GM12878 (cell line): ENCODE results near the gene PDE6B. TPM values are rescaled to one million over a fixed set of nuclear protein-coding genes. Genes with fewer than 3 reads are reported as not detected.

ENCODE experiments used
- ATAC-seq: fragments of 200-7000 bp; cut with Tn5 transposase; 3 replicates; pipeline ENCODE4 v1.9.1; 2020; ENCODE audit warnings: mild to moderate bottlenecking, moderate library complexity
- BruUV-seq: library from RNA; stranded (reverse); fragments of 400-500 nt; replicated peaks from 2 replicates; lab custom pipeline; 2021; lab: Mats Ljungman, UMichigan
- CTCF ChIA-PET: fragments of 300-600 bp; sonication (Branson Sonifier 250); formaldehyde crosslinking; extraction: SDS; loops from one replicate; lab custom pipeline; 2021; ENCODE audit warnings: inconsistent platforms; lab: Yijun Ruan, JAX
- POLR2A ChIA-PET: fragments of 350-600 bp; formaldehyde crosslinking; extraction: SDS; loops from one replicate; lab custom pipeline; 2021; ENCODE audit warnings: inconsistent platforms; lab: Charles Lee
- RAD21 ChIA-PET: fragments of 300-600 bp; sonication (Branson Sonifier 250); formaldehyde crosslinking; loops from one replicate; lab custom pipeline; 2023; ENCODE audit warnings: antibody characterized with exemption; ENCODE audit not compliant: unreplicated experiment; lab: Charles Lee
- SMC1A ChIA-PET: fragments of 300-600 bp; sonication (Branson Sonifier 250); formaldehyde crosslinking; loops from one replicate; lab custom pipeline; 2023; ENCODE audit not compliant: unreplicated experiment, uncharacterized antibody; lab: Charles Lee
- DNase-seq: peaks from one replicate; pipeline ENCODE4 v3.0.0-alpha.2; 2011; ENCODE audit warnings: low read depth, low spot score
- FAIRE-seq: peaks from 3 replicates; lab custom pipeline; 2011; peaks lifted over from hg19 to GRCh38; lab: Jason Lieb, UNC
- H2AFZ ChIP-seq: 2 replicates; pipeline ENCODE4 v1.6.0; 2011; ENCODE audit warnings: low read depth, low read length, control low read depth; ENCODE audit not compliant: control insufficient read depth
- H3K27ac ChIP-seq: 2 replicates; pipeline ENCODE4 v1.5.1; 2011; ENCODE audit warnings: control low read depth; ENCODE audit not compliant: control insufficient read depth, insufficient read depth
- H3K27me3 ChIP-seq, 2 experiments: replicated peaks in 1 of 2; 2 replicates each; pipeline versions ENCODE4 v1.6.0 to v1.6.1; 2011; ENCODE audit warnings: low read length in 1 of 2; ENCODE audit not compliant: control insufficient read depth in 2 of 2, insufficient read depth in 2 of 2
- H3K36me3 ChIP-seq, 2 experiments: 2 replicates each; pipeline ENCODE4 v1.5.1; 2011; ENCODE audit warnings: low read length in 1 of 2; ENCODE audit not compliant: control insufficient read depth in 2 of 2, insufficient read depth in 2 of 2
- H3K4me1 ChIP-seq: 2 replicates; pipeline ENCODE4 v1.6.1; 2011; ENCODE audit warnings: mild to moderate bottlenecking, low read length, moderate library complexity, mixed read lengths; ENCODE audit not compliant: control insufficient read depth, insufficient read depth
- H3K4me2 ChIP-seq: 2 replicates; pipeline ENCODE4 v1.6.0; 2011; ENCODE audit warnings: control low read depth; ENCODE audit not compliant: control insufficient read depth, insufficient read depth
- H3K4me3 ChIP-seq: fragments of 200-600 bp; sonication (generic); 2 replicates; pipeline ENCODE4 v1.5.1; 2016
- H3K79me2 ChIP-seq: 2 replicates; pipeline ENCODE4 v1.6.0; 2011; ENCODE audit warnings: low read length; ENCODE audit not compliant: control insufficient read depth, insufficient read depth
- H3K9ac ChIP-seq: 2 replicates; pipeline ENCODE4 v1.8.0; 2011; ENCODE audit warnings: low read length, control low read depth, mixed read lengths; ENCODE audit not compliant: control insufficient read depth, insufficient read depth
- H3K9me3 ChIP-seq: replicated peaks from 3 replicates; pipeline ENCODE4 v1.5.1; 2011; ENCODE audit warnings: mild to moderate bottlenecking, low read length; ENCODE audit not compliant: control insufficient read depth, insufficient read depth
- H4K20me1 ChIP-seq: 2 replicates; pipeline ENCODE4 v1.6.0; 2011; ENCODE audit not compliant: control insufficient read depth, insufficient read depth
- BCL11A ChIP-seq: IDR thresholded peaks from 2 replicates; pipeline ENCODE4 v1.6.1; 2011; ENCODE audit warnings: low read depth, low read length
- CBFB ChIP-seq: IDR thresholded peaks from 2 replicates; pipeline ENCODE4 v1.6.1; 2016; ENCODE audit warnings: antibody characterized with exemption, low read depth
- ESRRA ChIP-seq: IDR thresholded peaks from 2 replicates; pipeline ENCODE4 v1.6.1; 2012; ENCODE audit warnings: mild to moderate bottlenecking, low read length, improper control_type of control experiment
- GABPA ChIP-seq: IDR thresholded peaks from 2 replicates; pipeline ENCODE4 v1.6.1; 2014; ENCODE audit warnings: antibody characterized with exemption, low read depth, mild to moderate bottlenecking, inconsistent platforms
- KDM1A ChIP-seq: fragments of 200-600 bp; sonication (generic); IDR thresholded peaks from 2 replicates; pipeline ENCODE4 v1.6.1; 2016; ENCODE audit warnings: borderline replicate concordance
- NFIC ChIP-seq: IDR thresholded peaks from 2 replicates; pipeline ENCODE4 v1.6.1; 2012; ENCODE audit warnings: low read depth, mild to moderate bottlenecking, inconsistent platforms, low read length, moderate library complexity
- RELA ChIP-seq: fragments of 450-650 bp; IDR thresholded peaks from 2 replicates; pipeline ENCODE4 v1.8.0; 2014; ENCODE audit warnings: borderline replicate concordance; ENCODE audit not compliant: partially characterized antibody
- WGBS: methylation state at CpG from one replicate; pipeline ENCODE4 v1.1.6; 2016; ENCODE audit warnings: low lambda C conversion rate; ENCODE audit not compliant: insufficient replicate concordance, insufficient coverage; ENCODE audit errors: missing lambda C conversion rate; 5-methylcytosine and 5-hydroxymethylcytosine counted together
- in situ Hi-C: fragments of 300-500 bp; cut with MboI; formaldehyde crosslinking; loops from 9 replicates; pipeline ENCODE4 v1.14.3; 2018; ENCODE audit warnings: mixed read lengths
- intact Hi-C: fragments of 100-400 bp; cut with micrococcal nuclease; formaldehyde crosslinking; loops from one replicate; pipeline ENCODE4 v1.14.2; 2022; ENCODE audit not compliant: unreplicated experiment
- polyA plus RNA-seq, 11 experiments: library from polyadenylated mRNA; depleted of rRNA in 4 of 11; unstranded in 6 of 11; stranded (reverse) in 5 of 11; fragments of >200 nt; fragmentation: Nextera tagmentation in 4 of 11; fragmentation: Illumina TruSeq in 1 of 11; extraction: Ambion mirVana in 4 of 11; extraction: Trizol in 1 of 11; gene quantifications; 1 replicate in 1 of 11; 2 replicates in 10 of 11; pipeline versions ENCODE4 v1.2.1 to v1.2.3, GENCODE V29; 2011 to 2016; ENCODE audit warnings: inconsistent platforms in 2 of 11, missing spikeins in 2 of 11, low read depth in 1 of 11
- total RNA-seq, 4 experiments: library from RNA; depleted of rRNA in 3 of 4; stranded (reverse); fragments of >200 nt in 3 of 4; fragmentation: Illumina TruSeq in 1 of 4; extraction: Trizol in 1 of 4; gene quantifications; 2 replicates each; pipeline versions ENCODE4 v1.2.1 to v1.2.3, GENCODE V29; 2013 to 2021
- TF ChIP-seq, protein P1 (sequence below): fragments of 450-650 bp; IDR thresholded peaks from 2 replicates; pipeline ENCODE4 v1.6.1; 2014; ENCODE audit warnings: mild to moderate bottlenecking
- TF ChIP-seq, protein P2 (sequence below): IDR thresholded peaks from 2 replicates; pipeline ENCODE4 v1.6.1; 2011; ENCODE audit warnings: borderline replicate concordance, low read depth, mild to moderate bottlenecking, moderate library complexity, low read length; ENCODE audit not compliant: insufficient read depth, poor library complexity, severe bottlenecking
- TF ChIP-seq, protein P3 (sequence below), 3 experiments: IDR thresholded peaks in 2 of 3; conservative IDR thresholded peaks in 1 of 3; 2 replicates each; pipeline ENCODE4 v1.5.1; 2011; ENCODE audit warnings: low read depth in 3 of 3, low read length in 3 of 3, mild to moderate bottlenecking in 3 of 3, control low read depth in 2 of 3, moderate library complexity in 2 of 3, inconsistent platforms in 1 of 3, mixed read lengths in 1 of 3; ENCODE audit not compliant: control insufficient read depth in 2 of 3, insufficient read depth in 1 of 3; ENCODE audit errors: extremely low read depth in 1 of 3

The PDE6B gene
- total and polyA plus RNA-seq, 10 of the 15 experiments (the other 5 are each of a cell fraction or from before 2014, with no cell fraction given): 2.6 to 6.4 (median 3.8) TPM

DNA sequence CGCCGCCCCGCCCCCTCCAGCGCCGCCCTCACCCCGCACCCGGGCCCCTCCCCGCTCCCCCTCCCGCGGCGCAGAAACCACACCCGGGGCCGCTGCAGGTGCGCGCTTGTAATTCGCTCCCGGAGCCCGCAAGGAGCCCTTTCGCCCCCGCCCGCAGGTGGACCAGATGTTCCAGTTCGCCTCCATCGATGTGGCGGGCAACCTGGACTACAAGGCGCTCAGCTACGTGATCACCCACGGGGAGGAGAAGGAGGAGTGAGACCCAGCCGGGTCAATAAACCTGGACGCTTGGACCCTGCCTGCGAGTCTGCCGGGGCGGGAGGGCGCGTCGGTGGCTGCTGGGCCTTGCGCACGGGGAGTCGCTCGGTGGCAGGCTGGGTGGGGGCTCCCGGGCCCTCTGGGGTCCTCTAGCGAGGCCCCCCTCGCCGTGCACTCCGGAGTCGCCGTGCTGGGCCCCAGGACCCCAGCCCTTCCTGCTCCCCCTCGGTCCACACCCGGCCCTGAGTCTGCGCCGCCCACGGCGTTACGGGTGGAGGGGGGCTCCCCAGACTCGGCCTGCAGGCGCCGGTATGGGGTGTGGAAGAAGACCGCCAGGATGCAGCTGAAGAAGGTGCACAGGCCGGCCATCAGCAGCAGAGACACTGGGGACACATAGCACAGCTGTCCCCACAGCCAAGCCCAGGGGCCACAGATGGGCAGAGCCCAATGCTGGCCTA is 56.5 kb downstream of the PDE6B start:
- in situ Hi-C loops (no loop called here), intact Hi-C loops (no loop called here)
- H3K4me3 ChIP-seq: no peak overlapping the region
- peaks cover 18% of the 10 kb centered on the region for H3K4me1 ChIP-seq
- no peaks in the 10 kb centered on the region for H3K9me3 ChIP-seq
- H3K27me3 ChIP-seq: no peaks in the 10 kb centered on the region
- no peak overlapping the region for H2AFZ ChIP-seq
- ATAC-seq (no peak; the same call in 2 of the 3 replicates), FAIRE-seq (no peak), DNase-seq (no peak)
- no peak overlapping the region for H3K27ac ChIP-seq
- ChIA-PET POLR2A (interaction anchor here (0.5 to 1.8 kb wide), 3 partner anchors 9 to 350 kb away, joined by 3 to 5 read pairs (median 4); no protein-coding TSS in a partner anchor), SMC1A (no interaction called here), CTCF (no interaction called here), RAD21 (no interaction called here)
- no TSS peak for BruUV-seq
- TF ChIP-seq, protein P1, sequence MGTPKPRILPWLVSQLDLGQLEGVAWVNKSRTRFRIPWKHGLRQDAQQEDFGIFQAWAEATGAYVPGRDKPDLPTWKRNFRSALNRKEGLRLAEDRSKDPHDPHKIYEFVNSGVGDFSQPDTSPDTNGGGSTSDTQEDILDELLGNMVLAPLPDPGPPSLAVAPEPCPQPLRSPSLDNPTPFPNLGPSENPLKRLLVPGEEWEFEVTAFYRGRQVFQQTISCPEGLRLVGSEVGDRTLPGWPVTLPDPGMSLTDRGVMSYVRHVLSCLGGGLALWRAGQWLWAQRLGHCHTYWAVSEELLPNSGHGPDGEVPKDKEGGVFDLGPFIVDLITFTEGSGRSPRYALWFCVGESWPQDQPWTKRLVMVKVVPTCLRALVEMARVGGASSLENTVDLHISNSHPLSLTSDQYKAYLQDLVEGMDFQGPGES: no peak
- no peak for TF ChIP-seq CBFB
- TF ChIP-seq, protein P2, sequence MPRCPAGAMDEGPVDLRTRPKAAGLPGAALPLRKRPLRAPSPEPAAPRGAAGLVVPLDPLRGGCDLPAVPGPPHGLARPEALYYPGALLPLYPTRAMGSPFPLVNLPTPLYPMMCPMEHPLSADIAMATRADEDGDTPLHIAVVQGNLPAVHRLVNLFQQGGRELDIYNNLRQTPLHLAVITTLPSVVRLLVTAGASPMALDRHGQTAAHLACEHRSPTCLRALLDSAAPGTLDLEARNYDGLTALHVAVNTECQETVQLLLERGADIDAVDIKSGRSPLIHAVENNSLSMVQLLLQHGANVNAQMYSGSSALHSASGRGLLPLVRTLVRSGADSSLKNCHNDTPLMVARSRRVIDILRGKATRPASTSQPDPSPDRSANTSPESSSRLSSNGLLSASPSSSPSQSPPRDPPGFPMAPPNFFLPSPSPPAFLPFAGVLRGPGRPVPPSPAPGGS: no peak
- TF ChIP-seq ESRRA: no peak
- TF ChIP-seq, protein P3, sequence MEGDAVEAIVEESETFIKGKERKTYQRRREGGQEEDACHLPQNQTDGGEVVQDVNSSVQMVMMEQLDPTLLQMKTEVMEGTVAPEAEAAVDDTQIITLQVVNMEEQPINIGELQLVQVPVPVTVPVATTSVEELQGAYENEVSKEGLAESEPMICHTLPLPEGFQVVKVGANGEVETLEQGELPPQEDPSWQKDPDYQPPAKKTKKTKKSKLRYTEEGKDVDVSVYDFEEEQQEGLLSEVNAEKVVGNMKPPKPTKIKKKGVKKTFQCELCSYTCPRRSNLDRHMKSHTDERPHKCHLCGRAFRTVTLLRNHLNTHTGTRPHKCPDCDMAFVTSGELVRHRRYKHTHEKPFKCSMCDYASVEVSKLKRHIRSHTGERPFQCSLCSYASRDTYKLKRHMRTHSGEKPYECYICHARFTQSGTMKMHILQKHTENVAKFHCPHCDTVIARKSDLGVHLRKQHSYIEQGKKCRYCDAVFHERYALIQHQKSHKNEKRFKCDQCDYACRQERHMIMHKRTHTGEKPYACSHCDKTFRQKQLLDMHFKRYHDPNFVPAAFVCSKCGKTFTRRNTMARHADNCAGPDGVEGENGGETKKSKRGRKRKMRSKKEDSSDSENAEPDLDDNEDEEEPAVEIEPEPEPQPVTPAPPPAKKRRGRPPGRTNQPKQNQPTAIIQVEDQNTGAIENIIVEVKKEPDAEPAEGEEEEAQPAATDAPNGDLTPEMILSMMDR (IDR thresholded peaks at IDR 0.05 in 2 of 3, conservative IDR thresholded peaks at IDR 0.05 in 1 of 3; ENCODE audit: control insufficient read depth in 2 of 3, extremely low read depth in 1 of 3, insufficient read depth in 1 of 3, low read depth in 3 of 3, low read length in 3 of 3): no peak
- no peak for TF ChIP-seq GABPA
- no peak for TF ChIP-seq BCL11A
- no peak for TF ChIP-seq NFIC
- TF ChIP-seq KDM1A: no peak
- TF ChIP-seq RELA: no peak
- H3K36me3 ChIP-seq: no peaks in the 10 kb centered on the region
- WGBS: 64% methylated on average over 42 of the region's 58 CpGs
- H3K79me2 ChIP-seq: no peaks in the 10 kb centered on the region
- H4K20me1 ChIP-seq: no peaks in the 10 kb centered on the region
- H3K9ac ChIP-seq: no peak overlapping the region
- no peak overlapping the region for H3K4me2 ChIP-seq
